Measurements from ENCODE around the gene SNRPA.

The SNRPA gene

GRCh38 chr19:40741527-40742390, 9.2 kb upstream of the SNRPA start:
- Histone ChIP-seq H4K20me1 (ENCODE audit: insufficient read depth, low read length) (no peaks in the 10 kb centered on the region), H3K4me3 (ENCODE audit: low read depth in 1 of 2, low read length in 2 of 2) (no peak overlapping the region), H3K27ac (ENCODE audit: low read length) (no peak overlapping the region), H2AFZ (ENCODE audit: low read depth, low read length) (no peak overlapping the region), H3K36me3 (ENCODE audit: insufficient read depth, low read length) (peaks cover 34% of the 10 kb centered on the region), H3K79me2 (ENCODE audit: insufficient read depth, low read length) (no peaks in the 10 kb centered on the region), H3K4me2 (ENCODE audit: insufficient read depth, low read length) (no peak overlapping the region), H3K9me3 (ENCODE audit: insufficient read depth, low read length, severe bottlenecking) (no peaks in the 10 kb centered on the region), H3K4me1 (ENCODE audit: insufficient read depth, low read length) (no peaks in the 10 kb centered on the region), H3K27me3 (ENCODE audit: insufficient read depth, low read length, poor library complexity) (no peaks in the 10 kb centered on the region), H3K9ac (ENCODE audit: low read depth, low read length) (no peak overlapping the region)
- TF ChIP-seq EZH2 (IDR thresholded peaks at IDR 0.05; ENCODE audit: borderline replicate concordance, low read depth, low read length, severe bottlenecking) (no peak), CTCF (IDR thresholded peaks at IDR 0.05; ENCODE audit: borderline replicate concordance, extremely low read depth, low read length, poor library complexity, severe bottlenecking) (peak; percentile 4)
- ATAC-seq (ENCODE audit: insufficient read depth, low read depth) (0 out of 3 replicates have a peak, but pooled peaks have one; percentile 4), DNase-seq (no peak)

DNA sequence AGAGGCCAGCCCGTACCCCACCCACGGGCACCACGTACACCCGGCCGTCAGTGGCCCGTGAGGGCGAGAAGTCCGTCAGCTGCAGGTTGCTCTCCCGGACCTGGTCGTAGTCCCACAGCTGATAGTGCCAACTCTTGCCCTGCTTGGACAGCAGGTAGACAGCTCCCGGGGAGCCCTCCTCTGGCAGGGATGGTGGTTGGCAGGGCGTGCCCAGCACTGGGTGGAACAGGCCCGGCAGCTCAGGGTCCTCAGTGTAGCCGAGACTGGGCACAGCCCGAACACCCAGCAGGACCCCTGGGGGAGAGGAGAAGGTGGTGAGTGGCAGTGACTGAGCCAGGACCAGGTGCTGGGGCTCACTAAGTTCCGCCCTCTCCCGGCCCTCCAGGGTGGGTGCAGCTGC, 8.5 kb upstream of the SNRPA start:
- Histone ChIP-seq H3K4me2 (ENCODE audit: insufficient read depth, low read length) (no peak overlapping the region), H3K9me3 (ENCODE audit: insufficient read depth, low read length, severe bottlenecking) (no peaks in the 10 kb centered on the region), H3K27me3 (ENCODE audit: insufficient read depth, low read length, poor library complexity) (no peaks in the 10 kb centered on the region), H3K27ac (ENCODE audit: low read length) (no peak overlapping the region), H3K9ac (ENCODE audit: low read depth, low read length) (no peak overlapping the region), H3K4me1 (ENCODE audit: insufficient read depth, low read length) (no peaks in the 10 kb centered on the region), H3K79me2 (ENCODE audit: insufficient read depth, low read length) (peaks cover under 1% of the 10 kb centered on the region; the same call in 1 of the 2 replicates), H4K20me1 (ENCODE audit: insufficient read depth, low read length) (no peaks in the 10 kb centered on the region), H2AFZ (ENCODE audit: low read depth, low read length) (no peak overlapping the region), H3K4me3 (ENCODE audit: low read depth in 1 of 2, low read length in 2 of 2) (no peak overlapping the region), H3K36me3 (ENCODE audit: insufficient read depth, low read length) (peaks cover 27% of the 10 kb centered on the region)
- DNase-seq (no peak), ATAC-seq (ENCODE audit: insufficient read depth, low read depth) (peak; percentile 27; the same call in 1 of the 3 replicates)
- TF ChIP-seq CTCF (IDR thresholded peaks at IDR 0.05; ENCODE audit: borderline replicate concordance, extremely low read depth, low read length, poor library complexity, severe bottlenecking), result no peak
- TF ChIP-seq EZH2 (IDR thresholded peaks at IDR 0.05; ENCODE audit: borderline replicate concordance, low read depth, low read length, severe bottlenecking), result no peak

DNA sequence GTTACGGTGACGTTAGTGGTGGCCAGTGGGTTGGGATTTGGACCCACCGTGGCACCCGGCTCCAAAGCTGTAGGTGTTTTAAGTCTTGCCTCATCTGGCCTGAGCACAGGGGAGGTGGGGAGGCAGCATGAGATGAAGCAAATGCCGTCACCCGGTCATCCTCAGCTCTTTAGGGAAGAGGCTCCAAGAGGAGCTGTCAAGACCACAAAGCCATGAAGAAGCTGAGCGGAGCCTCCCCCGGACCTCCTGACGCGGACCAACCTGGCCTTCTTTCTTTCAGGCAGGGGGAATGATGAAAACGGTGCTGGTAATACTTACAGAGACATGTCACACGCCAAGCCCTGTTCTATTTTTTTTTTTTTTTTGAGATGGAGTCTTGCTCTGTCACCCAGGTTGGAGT, 8.1 kb upstream of the SNRPA start:
- Histone ChIP-seq H3K4me2 (ENCODE audit: insufficient read depth, low read length) (no peak overlapping the region), H3K27me3 (ENCODE audit: insufficient read depth, low read length, poor library complexity) (no peaks in the 10 kb centered on the region), H3K4me1 (ENCODE audit: insufficient read depth, low read length) (peaks cover 3% of the 10 kb centered on the region; the same call in 1 of the 2 replicates), H2AFZ (ENCODE audit: low read depth, low read length) (no peak overlapping the region), H3K9ac (ENCODE audit: low read depth, low read length) (no peak overlapping the region), H3K4me3 (ENCODE audit: low read depth in 1 of 2, low read length in 2 of 2) (no peak overlapping the region), H3K27ac (ENCODE audit: low read length) (no peak overlapping the region), H3K9me3 (ENCODE audit: insufficient read depth, low read length, severe bottlenecking) (no peaks in the 10 kb centered on the region), H4K20me1 (ENCODE audit: insufficient read depth, low read length) (no peaks in the 10 kb centered on the region), H3K79me2 (ENCODE audit: insufficient read depth, low read length) (peaks cover 4% of the 10 kb centered on the region), H3K36me3 (ENCODE audit: insufficient read depth, low read length) (peaks cover 24% of the 10 kb centered on the region)
- no peak for TF ChIP-seq EZH2 (IDR thresholded peaks at IDR 0.05; ENCODE audit: borderline replicate concordance, low read depth, low read length, severe bottlenecking)
- no peak for TF ChIP-seq CTCF (IDR thresholded peaks at IDR 0.05; ENCODE audit: borderline replicate concordance, extremely low read depth, low read length, poor library complexity, severe bottlenecking)
- no peak for ATAC-seq (ENCODE audit: insufficient read depth, low read depth)
- no peak for DNase-seq
